HL-60 (cell line): ENCODE data around the gene FGF1.

Source experiments
- DNase-seq, 2 experiments: peaks; one replicate each; pipeline ENCODE4 v3.0.0-alpha.2; 2010 to 2020; ENCODE audit warnings: low read depth in 1 of 2, low spot score in 1 of 2
- H3K27ac ChIP-seq: fragments of 250-450 bp; sonication (Bioruptor Pico); replicated peaks from 2 replicates; pipeline ENCODE4 v1.5.1; 2020; ENCODE audit warnings: mild to moderate bottlenecking, moderate library complexity
- H3K27me3 ChIP-seq: fragments of 250-450 bp; sonication (Bioruptor Pico); 2 replicates; pipeline ENCODE4 v1.5.1; 2021; ENCODE audit warnings: mild to moderate bottlenecking, moderate library complexity; ENCODE audit not compliant: insufficient read depth, poor library complexity, severe bottlenecking
- H3K4me3 ChIP-seq: replicated peaks from 2 replicates; pipeline ENCODE4 v1.5.1; 2011; ENCODE audit warnings: mild to moderate bottlenecking, control low read depth, low read length; ENCODE audit not compliant: insufficient read depth
- GABPA ChIP-seq: IDR thresholded peaks from 2 replicates; pipeline ENCODE4 v1.6.1; 2012; ENCODE audit warnings: low read depth
- POLR2AphosphoS5 ChIP-seq: IDR thresholded peaks from 2 replicates; pipeline ENCODE4 v1.6.1; 2012; ENCODE audit warnings: low read depth
- SPI1 ChIP-seq: IDR thresholded peaks from 2 replicates; pipeline ENCODE4 v1.6.1; 2012; ENCODE audit warnings: low read depth, mild to moderate bottlenecking, borderline replicate concordance
- TF ChIP-seq, protein P1 (sequence below): IDR thresholded peaks from one replicate; pipeline ENCODE4 v1.5.1; 2011; ENCODE audit warnings: low read length, control low read depth, inconsistent platforms; ENCODE audit not compliant: insufficient read depth
- TF ChIP-seq, protein P2 (sequence below): IDR thresholded peaks from 2 replicates; pipeline ENCODE4 v1.6.1; 2012; ENCODE audit warnings: low read depth; ENCODE audit not compliant: insufficient replicate concordance

FGF1 gene

DNA sequence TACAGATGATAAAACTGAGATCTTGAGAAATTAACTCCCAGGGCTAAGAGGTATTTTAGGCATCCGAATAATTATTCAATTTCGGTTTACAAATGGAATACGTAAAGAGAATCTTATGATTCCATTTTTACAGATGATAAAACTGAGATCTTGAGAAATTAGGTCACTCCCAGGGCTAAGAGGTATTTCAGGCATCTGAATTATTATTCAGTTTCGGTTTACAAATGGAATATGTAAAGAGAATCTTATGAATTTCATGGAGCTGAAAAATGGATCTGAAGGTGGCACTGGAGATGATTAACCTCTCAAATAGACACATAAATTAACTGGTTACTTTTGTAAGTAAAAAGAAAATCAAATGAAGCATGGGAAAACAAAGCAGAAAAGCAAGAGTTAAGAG, 44.2 kb downstream of the FGF1 start:
- no peak overlapping the region for H3K27ac ChIP-seq
- H3K27me3 ChIP-seq: peaks cover 5% of the 10 kb centered on the region
- TF ChIP-seq SPI1: no peak
- no peak for TF ChIP-seq GABPA
- TF ChIP-seq, protein P1, sequence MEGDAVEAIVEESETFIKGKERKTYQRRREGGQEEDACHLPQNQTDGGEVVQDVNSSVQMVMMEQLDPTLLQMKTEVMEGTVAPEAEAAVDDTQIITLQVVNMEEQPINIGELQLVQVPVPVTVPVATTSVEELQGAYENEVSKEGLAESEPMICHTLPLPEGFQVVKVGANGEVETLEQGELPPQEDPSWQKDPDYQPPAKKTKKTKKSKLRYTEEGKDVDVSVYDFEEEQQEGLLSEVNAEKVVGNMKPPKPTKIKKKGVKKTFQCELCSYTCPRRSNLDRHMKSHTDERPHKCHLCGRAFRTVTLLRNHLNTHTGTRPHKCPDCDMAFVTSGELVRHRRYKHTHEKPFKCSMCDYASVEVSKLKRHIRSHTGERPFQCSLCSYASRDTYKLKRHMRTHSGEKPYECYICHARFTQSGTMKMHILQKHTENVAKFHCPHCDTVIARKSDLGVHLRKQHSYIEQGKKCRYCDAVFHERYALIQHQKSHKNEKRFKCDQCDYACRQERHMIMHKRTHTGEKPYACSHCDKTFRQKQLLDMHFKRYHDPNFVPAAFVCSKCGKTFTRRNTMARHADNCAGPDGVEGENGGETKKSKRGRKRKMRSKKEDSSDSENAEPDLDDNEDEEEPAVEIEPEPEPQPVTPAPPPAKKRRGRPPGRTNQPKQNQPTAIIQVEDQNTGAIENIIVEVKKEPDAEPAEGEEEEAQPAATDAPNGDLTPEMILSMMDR: no peak
- TF ChIP-seq POLR2AphosphoS5: no peak
- TF ChIP-seq, protein P2, sequence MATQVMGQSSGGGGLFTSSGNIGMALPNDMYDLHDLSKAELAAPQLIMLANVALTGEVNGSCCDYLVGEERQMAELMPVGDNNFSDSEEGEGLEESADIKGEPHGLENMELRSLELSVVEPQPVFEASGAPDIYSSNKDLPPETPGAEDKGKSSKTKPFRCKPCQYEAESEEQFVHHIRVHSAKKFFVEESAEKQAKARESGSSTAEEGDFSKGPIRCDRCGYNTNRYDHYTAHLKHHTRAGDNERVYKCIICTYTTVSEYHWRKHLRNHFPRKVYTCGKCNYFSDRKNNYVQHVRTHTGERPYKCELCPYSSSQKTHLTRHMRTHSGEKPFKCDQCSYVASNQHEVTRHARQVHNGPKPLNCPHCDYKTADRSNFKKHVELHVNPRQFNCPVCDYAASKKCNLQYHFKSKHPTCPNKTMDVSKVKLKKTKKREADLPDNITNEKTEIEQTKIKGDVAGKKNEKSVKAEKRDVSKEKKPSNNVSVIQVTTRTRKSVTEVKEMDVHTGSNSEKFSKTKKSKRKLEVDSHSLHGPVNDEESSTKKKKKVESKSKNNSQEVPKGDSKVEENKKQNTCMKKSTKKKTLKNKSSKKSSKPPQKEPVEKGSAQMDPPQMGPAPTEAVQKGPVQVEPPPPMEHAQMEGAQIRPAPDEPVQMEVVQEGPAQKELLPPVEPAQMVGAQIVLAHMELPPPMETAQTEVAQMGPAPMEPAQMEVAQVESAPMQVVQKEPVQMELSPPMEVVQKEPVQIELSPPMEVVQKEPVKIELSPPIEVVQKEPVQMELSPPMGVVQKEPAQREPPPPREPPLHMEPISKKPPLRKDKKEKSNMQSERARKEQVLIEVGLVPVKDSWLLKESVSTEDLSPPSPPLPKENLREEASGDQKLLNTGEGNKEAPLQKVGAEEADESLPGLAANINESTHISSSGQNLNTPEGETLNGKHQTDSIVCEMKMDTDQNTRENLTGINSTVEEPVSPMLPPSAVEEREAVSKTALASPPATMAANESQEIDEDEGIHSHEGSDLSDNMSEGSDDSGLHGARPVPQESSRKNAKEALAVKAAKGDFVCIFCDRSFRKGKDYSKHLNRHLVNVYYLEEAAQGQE: no peak
- no peak overlapping the region for H3K4me3 ChIP-seq
- no peak for DNase-seq

DNA sequence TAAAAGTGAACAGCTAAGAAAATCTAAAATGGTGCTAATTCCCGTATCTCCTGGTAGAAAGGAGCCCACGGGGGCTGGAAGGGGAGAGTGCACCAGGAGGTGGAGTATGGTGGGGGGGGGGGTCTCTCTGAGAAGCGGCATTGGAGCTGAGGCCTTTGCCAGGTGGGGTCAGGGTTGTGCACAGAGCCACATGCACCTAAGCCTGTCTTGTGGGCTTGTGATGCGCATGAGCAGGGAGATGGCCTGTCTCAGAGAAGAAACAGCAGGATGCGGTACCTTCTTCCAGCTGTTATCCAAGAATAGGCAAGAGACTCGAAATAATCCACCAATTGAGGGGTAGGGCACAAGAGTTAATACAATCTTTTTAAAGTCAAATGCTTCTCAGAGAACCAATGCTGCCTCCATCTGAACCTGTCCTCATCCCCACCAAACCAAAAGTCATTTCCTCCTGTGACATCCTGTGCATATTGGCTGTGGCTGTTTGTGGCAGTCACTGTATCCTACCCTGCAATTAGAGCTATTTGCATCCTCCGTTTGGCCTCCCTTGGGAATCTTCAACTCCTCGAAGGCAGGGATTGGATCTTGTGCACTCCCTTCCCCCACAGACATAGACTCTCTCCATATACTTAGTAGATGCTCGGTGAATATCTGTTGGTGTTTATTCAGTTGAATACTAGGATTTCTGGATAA, 45.4 kb downstream of the FGF1 start:
- peaks cover 5% of the 10 kb centered on the region for H3K27me3 ChIP-seq

DNA sequence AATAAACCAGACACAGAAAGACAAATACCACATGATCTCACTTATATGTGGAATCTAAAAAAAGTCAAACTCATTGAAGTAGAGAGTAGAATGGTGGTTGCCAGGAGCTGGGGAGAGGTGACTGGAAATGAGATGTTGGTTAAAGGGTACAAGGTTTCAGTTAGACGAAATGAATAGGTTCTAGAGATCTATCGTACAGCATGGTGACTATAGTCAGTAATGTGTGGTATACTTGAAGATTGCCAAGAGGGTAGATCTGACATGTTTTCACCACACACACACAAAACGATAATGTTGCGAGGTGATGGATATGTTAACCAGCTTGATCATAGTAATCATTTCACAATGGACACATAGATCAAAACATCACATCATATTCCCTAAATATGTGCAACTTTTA, 46.4 kb downstream of the FGF1 start:
- H3K27me3 ChIP-seq: peaks cover 5% of the 10 kb centered on the region
- H3K4me3 ChIP-seq: no peak overlapping the region
- no peak for DNase-seq
- no peak overlapping the region for H3K27ac ChIP-seq
- TF ChIP-seq SPI1 (no peak), GABPA (no peak), POLR2AphosphoS5 (no peak)
- TF ChIP-seq, protein P2: no peak
- TF ChIP-seq, protein P1: no peak

More for the DNA sequence above, 45.4 kb downstream of the FGF1 start:
- no peak overlapping the region for H3K4me3 ChIP-seq
- TF ChIP-seq GABPA (no peak), SPI1 (no peak), POLR2AphosphoS5 (no peak)
- TF ChIP-seq, protein P1: no peak
- TF ChIP-seq, protein P2: no peak
- no peak overlapping the region for H3K27ac ChIP-seq
- no peak for DNase-seq
